OCI-LY1 (cell line): ENCODE measurements around the gene EBF3.

ENCODE experiments used
- H2AFZ ChIP-seq: fragments of 200-600 bp; sonication (generic), shearing (Covaris generic); 2 replicates; pipeline ENCODE4 v1.6.0; 2014; ENCODE audit warnings: antibody characterized with exemption, mild to moderate bottlenecking, low read length
- H3F3A ChIP-seq: fragments of 200-600 bp; sonication (generic), shearing (Covaris generic); 2 replicates; pipeline ENCODE4 v1.6.0; 2014; ENCODE audit warnings: mild to moderate bottlenecking, antibody characterized with exemption, low read length, moderate library complexity; ENCODE audit not compliant: insufficient read depth
- H3K27ac ChIP-seq: fragments of 200-600 bp; sonication (generic); 2 replicates; pipeline ENCODE4 v1.5.1; 2014; ENCODE audit warnings: low read length, mixed run types, mild to moderate bottlenecking, low read depth; ENCODE audit not compliant: poor library complexity, severe bottlenecking
- H3K27me3 ChIP-seq: fragments of 200-600 bp; sonication (generic); 2 replicates; pipeline ENCODE4 v1.6.0; 2014; ENCODE audit warnings: antibody characterized with exemption, mild to moderate bottlenecking, low read length, moderate library complexity; ENCODE audit not compliant: insufficient read depth
- H3K36me3 ChIP-seq: fragments of 200-600 bp; sonication (generic); 2 replicates; pipeline ENCODE4 v1.6.1; 2014; ENCODE audit warnings: mild to moderate bottlenecking, antibody characterized with exemption, low read length, moderate library complexity, mixed read lengths; ENCODE audit not compliant: insufficient read depth
- H3K4me1 ChIP-seq: fragments of 200-600 bp; sonication (generic); 2 replicates; pipeline ENCODE4 v1.5.1; 2014; ENCODE audit warnings: mild to moderate bottlenecking, low read length, moderate library complexity; ENCODE audit not compliant: insufficient read depth, severe bottlenecking
- H3K4me2 ChIP-seq: fragments of 200-600 bp; sonication (generic), shearing (Covaris generic); 2 replicates; pipeline ENCODE4 v1.6.1; 2014; ENCODE audit warnings: low read length
- H3K4me3 ChIP-seq: fragments of 200-600 bp; sonication (generic); 2 replicates; pipeline ENCODE4 v1.5.1; 2014; ENCODE audit warnings: low read length, low read depth, mild to moderate bottlenecking, mixed read lengths; ENCODE audit not compliant: poor library complexity, severe bottlenecking
- H3K79me2 ChIP-seq: fragments of 200-600 bp; shearing (Covaris generic); 2 replicates; pipeline ENCODE4 v1.6.1; 2016; ENCODE audit warnings: mixed run types, low read length, mixed read lengths; ENCODE audit not compliant: insufficient read depth
- H3K9ac ChIP-seq: fragments of 200-600 bp; sonication (generic), shearing (Covaris generic); 2 replicates; pipeline ENCODE4 v1.6.1; 2014; ENCODE audit warnings: mild to moderate bottlenecking, low read length, mixed read lengths
- H3K9me2 ChIP-seq: fragments of 200-600 bp; sonication (generic), shearing (Covaris generic); 2 replicates; pipeline ENCODE4 v1.6.1; 2014; ENCODE audit warnings: low read depth, mild to moderate bottlenecking, low read length, mixed read lengths
- H3K9me3 ChIP-seq: fragments of 200-600 bp; shearing (Covaris generic); 2 replicates; pipeline ENCODE4 v1.6.1; 2014; ENCODE audit warnings: low read length, mixed read lengths
- H4K20me1 ChIP-seq: fragments of 200-600 bp; sonication (generic), shearing (Covaris generic); 2 replicates; pipeline ENCODE4 v1.6.0; 2016; ENCODE audit warnings: mild to moderate bottlenecking, low read length; ENCODE audit not compliant: insufficient read depth
- CTCF ChIP-seq: fragments of 200-600 bp; sonication (generic), shearing (Covaris generic); IDR thresholded peaks from 2 replicates; pipeline ENCODE4 v1.5.1; 2017; ENCODE audit warnings: mild to moderate bottlenecking, antibody characterized with exemption, low read length, moderate library complexity, mixed read lengths
- EZH2 ChIP-seq: fragments of 200-600 bp; sonication (generic), shearing (Covaris generic); IDR thresholded peaks from 2 replicates; pipeline ENCODE4 v1.8.0; 2017; ENCODE audit warnings: borderline replicate concordance, mixed run types, mild to moderate bottlenecking, antibody characterized with exemption, low read length, moderate library complexity, mixed read lengths

Gene EBF3

DNA sequence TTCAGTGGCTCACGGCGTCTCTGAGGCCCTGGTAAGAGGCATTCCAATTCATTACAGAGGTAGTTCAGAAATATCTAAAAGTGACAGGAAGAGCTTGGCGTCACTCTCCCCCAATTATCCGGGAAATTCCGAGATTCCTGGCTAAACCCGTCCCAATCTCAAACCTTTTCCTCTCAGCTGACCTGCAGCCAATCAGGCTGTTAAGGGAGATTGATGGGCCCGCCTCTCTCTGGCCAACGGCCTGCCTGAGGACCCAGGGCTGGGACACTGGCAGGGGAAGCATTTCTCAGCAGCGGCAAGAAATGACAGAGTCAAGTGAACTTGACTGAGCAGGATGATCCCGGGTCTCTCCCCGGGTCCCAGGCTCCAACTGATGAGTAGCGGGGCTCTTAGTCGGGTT lies 72.3 kb downstream of the EBF3 start:
- Histone ChIP-seq H3K9ac (no peak overlapping the region), H3F3A (no peaks in the 10 kb centered on the region), H3K27ac (no peak overlapping the region), H3K4me1 (no peaks in the 10 kb centered on the region), H3K4me2 (no peak overlapping the region), H3K4me3 (no peak overlapping the region), H4K20me1 (no peaks in the 10 kb centered on the region), H2AFZ (no peak overlapping the region), H3K9me2 (no peaks in the 10 kb centered on the region), H3K36me3 (no peaks in the 10 kb centered on the region), H3K9me3 (no peaks in the 10 kb centered on the region), H3K79me2 (no peaks in the 10 kb centered on the region), H3K27me3 (no peaks in the 10 kb centered on the region; the same call in 1 of the 2 replicates)
- TF ChIP-seq CTCF = no peak
- no peak for TF ChIP-seq EZH2

- Histone ChIP-seq H3K79me2 (no peaks in the 10 kb centered on the region), H3K27ac (no peak overlapping the region), H3K4me3 (no peak overlapping the region), H4K20me1 (no peaks in the 10 kb centered on the region), H3K27me3 (no peaks in the 10 kb centered on the region; the same call in 1 of the 2 replicates), H3F3A (no peaks in the 10 kb centered on the region), H3K9ac (no peak overlapping the region), H3K9me2 (no peaks in the 10 kb centered on the region), H3K36me3 (no peaks in the 10 kb centered on the region), H3K9me3 (no peaks in the 10 kb centered on the region), H2AFZ (no peak overlapping the region), H3K4me1 (no peaks in the 10 kb centered on the region), H3K4me2 (no peak overlapping the region)
- TF ChIP-seq CTCF (no peak), EZH2 (no peak)
Measured at GRCh38 chr10:129890170-129890569, 73.9 kb downstream of the EBF3 start.

DNA sequence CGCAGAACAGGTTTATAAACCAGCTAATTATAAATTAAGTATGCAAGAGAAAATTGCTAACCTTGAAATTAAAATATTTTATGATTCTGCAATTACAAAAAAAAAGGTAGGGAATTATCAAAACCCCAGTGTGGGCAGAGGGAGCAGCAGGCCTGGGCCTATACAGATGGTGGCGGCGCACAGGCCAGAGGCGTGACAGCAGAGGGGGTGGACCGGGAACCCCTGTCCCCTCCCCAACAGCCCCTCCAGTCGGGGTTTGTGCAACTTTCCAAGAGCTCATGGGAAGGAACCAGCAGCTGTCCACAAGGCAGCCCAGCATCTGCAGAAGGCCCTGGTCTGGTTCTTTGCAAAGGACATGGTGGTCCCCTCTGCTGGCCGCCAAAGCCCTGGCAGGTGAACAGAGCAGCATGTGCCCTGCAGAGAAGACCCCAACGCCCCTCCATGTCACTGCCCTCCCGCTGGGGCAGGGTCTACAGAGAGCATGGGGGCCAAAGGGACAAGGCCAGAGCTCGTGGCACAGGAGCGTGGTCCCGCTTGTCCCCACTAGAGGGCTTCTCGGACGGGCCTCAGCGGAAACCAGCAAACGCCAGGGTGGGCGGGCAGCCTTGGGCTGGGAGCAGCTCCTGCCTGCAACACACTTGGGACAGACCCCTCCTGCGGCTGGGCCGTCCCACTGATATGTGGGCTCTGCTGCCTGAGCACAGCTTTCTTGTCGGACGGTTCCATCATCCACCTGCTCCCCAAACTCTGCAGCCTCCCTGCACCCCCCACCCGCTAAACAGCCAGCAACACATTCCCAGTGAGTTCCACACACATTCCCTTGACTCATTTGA lies 75.1 kb downstream of the EBF3 start:
- no peaks in the 10 kb centered on the region for H3K9me3 ChIP-seq
- H3K27ac ChIP-seq = no peak overlapping the region
- H4K20me1 ChIP-seq = no peaks in the 10 kb centered on the region
- no peak overlapping the region for H3K4me3 ChIP-seq
- H2AFZ ChIP-seq = no peak overlapping the region
- H3K9ac ChIP-seq = no peak overlapping the region
- no peaks in the 10 kb centered on the region for H3K9me2 ChIP-seq
- TF ChIP-seq CTCF = peak; percentile 61
- TF ChIP-seq EZH2 = no peak
- no peaks in the 10 kb centered on the region for H3K27me3 ChIP-seq
- no peaks in the 10 kb centered on the region for H3K79me2 ChIP-seq
- no peaks in the 10 kb centered on the region for H3K36me3 ChIP-seq
- no peak overlapping the region for H3K4me2 ChIP-seq
- no peaks in the 10 kb centered on the region for H3F3A ChIP-seq
- no peaks in the 10 kb centered on the region for H3K4me1 ChIP-seq
